ENCODE data around the gene OPHN1.

DNA sequence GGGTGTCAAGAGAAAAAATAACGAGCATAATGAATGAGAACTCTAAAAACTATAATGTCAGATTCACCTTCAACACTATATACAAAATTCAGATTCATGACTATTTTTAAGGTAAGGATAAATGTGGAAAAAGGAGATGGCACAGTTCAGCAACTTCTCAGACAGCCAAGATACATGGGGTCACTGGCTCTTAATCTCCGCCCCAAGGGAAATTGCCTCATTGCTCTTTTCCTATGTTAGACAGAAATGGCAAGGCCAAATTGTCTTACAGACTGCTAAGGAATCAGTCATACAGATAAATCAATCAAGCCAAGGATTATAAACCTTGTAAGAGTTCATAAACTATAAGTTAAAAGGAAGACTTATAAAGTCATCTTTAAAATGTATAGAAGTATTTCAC is 183.4 kb downstream of the OPHN1 start:
- TF ChIP-seq EZH2phosphoT487 (IDR thresholded peaks at IDR 0.05; ENCODE audit: low read depth, severe bottlenecking, unreplicated experiment) (no peak), EZH2 (IDR thresholded peaks at IDR 0.05; ENCODE audit: borderline replicate concordance) (no peak), CTCF (IDR thresholded peaks at IDR 0.05; ENCODE audit: poor library complexity) (no peak)

Measured in hepatocyte (in vitro differentiated cells).